ENCODE measurements around the gene EXOC6B. TPM values are rescaled to one million over a fixed set of nuclear protein-coding genes. Genes with fewer than 3 reads are reported as not detected.

EXOC6B gene
- total and polyA plus RNA-seq, 2 experiments from 2014 or later, result 8.9 to 18.3 TPM

DNA sequence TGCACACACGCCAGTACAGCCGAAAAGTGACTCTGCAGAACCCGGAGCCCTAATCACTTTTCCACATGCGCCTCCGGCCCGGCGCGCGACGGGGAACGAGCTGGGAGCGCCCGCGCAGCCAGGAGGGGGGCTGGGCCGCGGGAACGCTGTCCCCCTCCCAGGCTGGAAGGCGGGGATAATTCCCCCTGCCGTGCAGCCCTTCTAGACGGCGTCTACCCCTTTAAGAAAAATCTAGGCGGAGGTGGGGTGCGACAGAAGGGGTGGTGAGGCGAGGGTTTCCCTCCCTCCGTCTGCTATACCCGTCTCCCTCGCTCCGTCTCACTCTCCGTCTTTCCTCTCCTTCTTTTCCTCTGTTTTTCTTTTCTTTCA is 680.6 kb downstream of the EXOC6B start:
- no peaks in the 10 kb centered on the region for H3K9me3 ChIP-seq (ENCODE audit: low read depth)
- TF ChIP-seq EZH2 (IDR thresholded peaks at IDR 0.05; ENCODE audit: insufficient read depth, poor library complexity, severe bottlenecking), result no peak
- TF ChIP-seq EZH2phosphoT487 (IDR thresholded peaks at IDR 0.05; ENCODE audit: insufficient read depth, low read depth), result no peak
- H3K4me3 ChIP-seq, result peak overlapping the region; percentile 52
- H3K4me2 ChIP-seq (ENCODE audit: unreplicated experiment), result peak overlapping the region; percentile 77
- H4K20me1 ChIP-seq (ENCODE audit: insufficient read depth), result no peaks in the 10 kb centered on the region
- no peak overlapping the region for H3K27ac ChIP-seq
- peaks cover 60% of the 10 kb centered on the region for H3K27me3 ChIP-seq (replicated peaks; ENCODE audit: insufficient read depth)
- no peaks in the 10 kb centered on the region for H3F3A ChIP-seq (ENCODE audit: insufficient read depth)
- no peaks in the 10 kb centered on the region for H3K79me2 ChIP-seq (ENCODE audit: insufficient read depth)
- 1 to 2% methylated on average over 25 to 29 of the region's 29 CpGs for WGBS, 2 experiments (ENCODE audit: low coverage in 1 of 2, low lambda C conversion rate in 2 of 2, missing lambda C conversion rate in 2 of 2)
- peaks cover 9% of the 10 kb centered on the region for H3K4me1 ChIP-seq (ENCODE audit: insufficient read depth)
- peak; percentile 55 for DNase-seq
- no peak overlapping the region for H3K9ac ChIP-seq
- peak overlapping the region; percentile 31; the same call in 1 of the 2 replicates for H2AFZ ChIP-seq
- in situ Hi-C loops (cut with MboI), result loop anchor here (10.0 kb wide), 1 partner anchor 340 kb away; no protein-coding TSS in a partner anchor
- H3K36me3 ChIP-seq (ENCODE audit: low read depth), result no peaks in the 10 kb centered on the region
- H3K9me2 ChIP-seq (ENCODE audit: insufficient read depth), result no peaks in the 10 kb centered on the region

DNA sequence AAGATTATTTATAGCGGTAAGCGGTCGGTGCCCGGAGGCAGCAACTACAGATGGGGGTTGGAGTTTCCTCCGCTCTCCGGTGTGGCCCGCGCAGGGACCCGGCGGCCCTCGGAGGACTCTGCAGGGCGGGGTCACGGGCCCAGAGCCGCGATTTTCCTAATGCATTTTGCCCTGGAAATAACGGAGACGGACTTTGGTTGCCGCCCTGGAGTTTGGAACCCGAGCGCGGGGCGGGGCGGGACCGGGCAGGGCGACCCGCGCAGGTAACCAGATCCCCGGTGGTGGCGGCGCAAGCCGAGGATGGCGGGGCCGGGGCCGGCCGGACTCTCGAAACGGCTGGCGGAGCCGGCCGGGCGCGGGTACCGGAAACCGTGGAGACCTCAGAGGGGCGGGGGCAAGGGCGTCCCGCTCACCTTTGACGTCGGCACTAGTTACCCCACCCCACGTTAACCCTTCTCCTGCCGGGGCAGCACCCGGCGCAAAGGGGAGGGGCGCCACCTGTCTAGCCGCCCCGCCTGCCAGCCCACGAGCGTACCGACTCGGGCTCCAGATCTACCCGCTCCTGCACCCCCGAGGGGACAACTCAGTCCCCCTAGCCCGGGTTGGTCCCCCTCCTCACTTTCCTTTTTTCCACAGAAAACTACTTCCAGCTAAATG is 681.1 kb downstream of the EXOC6B start:
- no peaks in the 10 kb centered on the region for H3K36me3 ChIP-seq (ENCODE audit: low read depth)
- peak; percentile 23 for DNase-seq
- TF ChIP-seq EZH2 (IDR thresholded peaks at IDR 0.05; ENCODE audit: insufficient read depth, poor library complexity, severe bottlenecking) (peak; percentile 76), EZH2phosphoT487 (IDR thresholded peaks at IDR 0.05; ENCODE audit: insufficient read depth, low read depth) (no peak)
- H3K9me2 ChIP-seq (ENCODE audit: insufficient read depth), result no peaks in the 10 kb centered on the region
- H3K27ac ChIP-seq, result no peak overlapping the region
- no peaks in the 10 kb centered on the region for H4K20me1 ChIP-seq (ENCODE audit: insufficient read depth)
- peak overlapping the region; percentile 77 for H3K4me2 ChIP-seq (ENCODE audit: unreplicated experiment)
- no peaks in the 10 kb centered on the region for H3K79me2 ChIP-seq (ENCODE audit: insufficient read depth)
- H3K27me3 ChIP-seq (replicated peaks; ENCODE audit: insufficient read depth), result peaks cover 55% of the 10 kb centered on the region
- no peaks in the 10 kb centered on the region for H3F3A ChIP-seq (ENCODE audit: insufficient read depth)
- in situ Hi-C loops (cut with MboI), result loop anchor here (10.0 kb wide), 1 partner anchor 340 kb away; no protein-coding TSS in a partner anchor
- no peak overlapping the region for H3K9ac ChIP-seq
- H2AFZ ChIP-seq, result peak overlapping the region; percentile 31; the same call in 1 of the 2 replicates
- H3K4me1 ChIP-seq (ENCODE audit: insufficient read depth), result peaks cover 9% of the 10 kb centered on the region
- peak overlapping the region; percentile 52 for H3K4me3 ChIP-seq
- H3K9me3 ChIP-seq (ENCODE audit: low read depth), result no peaks in the 10 kb centered on the region
- WGBS, 2 experiments (ENCODE audit: low coverage in 1 of 2, low lambda C conversion rate in 2 of 2, missing lambda C conversion rate in 2 of 2), result 2 to 3% methylated on average over 35 to 56 of the region's 63 CpGs

GRCh38 chr2:72144274-72144631 is 681.6 kb downstream of the EXOC6B start:
- Histone ChIP-seq H3K9ac (no peak overlapping the region), H3K27ac (no peak overlapping the region), H3K4me3 (peak overlapping the region; percentile 52; the same call in 1 of the 2 replicates), H3F3A (ENCODE audit: insufficient read depth) (no peaks in the 10 kb centered on the region), H3K9me2 (ENCODE audit: insufficient read depth) (no peaks in the 10 kb centered on the region), H3K79me2 (ENCODE audit: insufficient read depth) (no peaks in the 10 kb centered on the region), H3K9me3 (ENCODE audit: low read depth) (no peaks in the 10 kb centered on the region), H2AFZ (no peak overlapping the region), H3K36me3 (ENCODE audit: low read depth) (no peaks in the 10 kb centered on the region), H3K4me2 (ENCODE audit: unreplicated experiment) (no peak overlapping the region), H3K4me1 (ENCODE audit: insufficient read depth) (peaks cover 6% of the 10 kb centered on the region), H4K20me1 (ENCODE audit: insufficient read depth) (no peaks in the 10 kb centered on the region), H3K27me3 (replicated peaks; ENCODE audit: insufficient read depth) (peaks cover 50% of the 10 kb centered on the region)
- in situ Hi-C loops (cut with MboI), result loop anchor here (10.0 kb wide), 1 partner anchor 339 kb away; no protein-coding TSS in a partner anchor
- TF ChIP-seq EZH2phosphoT487 (IDR thresholded peaks at IDR 0.05; ENCODE audit: insufficient read depth, low read depth) (no peak), EZH2 (IDR thresholded peaks at IDR 0.05; ENCODE audit: insufficient read depth, poor library complexity, severe bottlenecking) (no peak)
- DNase-seq, result no peak
- 13 to 17% methylated on average over 17 to 23 of the region's 23 CpGs for WGBS, 2 experiments (ENCODE audit: low coverage in 1 of 2, low lambda C conversion rate in 2 of 2, missing lambda C conversion rate in 2 of 2)

DNA sequence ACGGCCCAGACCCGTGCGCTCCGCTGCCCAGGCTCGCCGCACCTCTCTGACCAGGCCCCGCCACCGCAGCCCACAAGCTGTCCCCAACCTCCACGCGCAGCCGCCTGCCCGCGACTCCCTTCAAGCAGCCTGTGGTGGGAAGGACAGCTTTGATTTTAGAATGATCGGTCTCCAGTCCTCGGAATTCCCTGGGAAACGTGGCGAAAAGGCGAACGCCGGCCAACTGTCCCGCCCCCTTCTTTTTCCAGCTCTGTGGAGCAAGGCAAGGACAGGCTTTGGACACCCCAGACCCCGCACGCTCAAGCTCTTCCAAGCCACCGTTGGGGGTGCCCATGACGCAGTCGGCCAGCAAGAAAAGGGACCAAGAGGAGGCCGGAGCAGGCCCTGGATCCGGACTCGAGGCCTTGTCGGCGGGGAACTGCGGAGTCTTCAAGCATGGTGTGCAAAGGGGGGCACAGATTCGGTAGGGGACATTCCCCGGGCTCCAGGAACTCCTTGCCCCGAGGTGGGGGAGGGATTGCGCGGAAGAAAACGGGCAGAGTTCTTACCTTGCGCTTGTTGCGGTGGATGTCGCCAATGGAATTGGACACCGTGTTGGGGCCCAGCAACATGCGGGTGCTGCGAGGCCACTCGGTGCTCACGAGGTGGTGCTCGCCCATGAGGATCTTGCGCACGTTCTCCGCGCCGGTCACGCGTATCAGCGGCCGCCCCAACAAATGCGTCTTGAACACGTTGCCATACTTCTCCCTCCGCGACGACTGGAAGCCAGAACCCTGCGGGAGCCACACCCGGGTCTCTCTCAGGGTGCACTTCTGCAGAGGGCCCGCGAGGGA is 682.2 kb downstream of the EXOC6B start:
- Histone ChIP-seq H3F3A (ENCODE audit: insufficient read depth) (no peaks in the 10 kb centered on the region), H3K79me2 (ENCODE audit: insufficient read depth) (no peaks in the 10 kb centered on the region), H2AFZ (0 out of 2 replicates have a peak overlapping the region, but pooled peaks have one; percentile 53), H3K4me2 (ENCODE audit: unreplicated experiment) (no peak overlapping the region), H3K9ac (no peak overlapping the region), H3K27me3 (replicated peaks; ENCODE audit: insufficient read depth) (peaks cover 48% of the 10 kb centered on the region), H4K20me1 (ENCODE audit: insufficient read depth) (no peaks in the 10 kb centered on the region), H3K36me3 (ENCODE audit: low read depth) (no peaks in the 10 kb centered on the region), H3K27ac (no peak overlapping the region), H3K4me1 (ENCODE audit: insufficient read depth) (peaks cover 5% of the 10 kb centered on the region; the same call in 1 of the 2 replicates), H3K9me2 (ENCODE audit: insufficient read depth) (no peaks in the 10 kb centered on the region), H3K9me3 (ENCODE audit: low read depth) (no peaks in the 10 kb centered on the region), H3K4me3 (peak overlapping the region; percentile 47)
- in situ Hi-C loops (cut with MboI), result loop anchor here (10.0 kb wide), 1 partner anchor 339 kb away; no protein-coding TSS in a partner anchor
- TF ChIP-seq EZH2phosphoT487 (IDR thresholded peaks at IDR 0.05; ENCODE audit: insufficient read depth, low read depth), result no peak
- no peak for TF ChIP-seq EZH2 (IDR thresholded peaks at IDR 0.05; ENCODE audit: insufficient read depth, poor library complexity, severe bottlenecking)
- 25 to 31% methylated on average over 56 to 65 of the region's 65 CpGs for WGBS, 2 experiments (ENCODE audit: low coverage in 1 of 2, low lambda C conversion rate in 2 of 2, missing lambda C conversion rate in 2 of 2)
- peak; percentile 19 for DNase-seq
